HG02798 (cell line): ENCODE measurements around the gene NEURL1.
"Not testable (repeated sequence)": the region's sequence is repeated elsewhere in the genome, so short reads cannot be mapped to it uniquely, and the experiment has no call there.

Source experiments
- ATAC-seq: cut with Tn5 transposase; IDR thresholded peaks from one replicate; pipeline ENCODE4 v1.9.1; 2021; ENCODE audit warnings: mild to moderate bottlenecking; ENCODE audit not compliant: unreplicated experiment, poor library complexity

The NEURL1 gene

DNA sequence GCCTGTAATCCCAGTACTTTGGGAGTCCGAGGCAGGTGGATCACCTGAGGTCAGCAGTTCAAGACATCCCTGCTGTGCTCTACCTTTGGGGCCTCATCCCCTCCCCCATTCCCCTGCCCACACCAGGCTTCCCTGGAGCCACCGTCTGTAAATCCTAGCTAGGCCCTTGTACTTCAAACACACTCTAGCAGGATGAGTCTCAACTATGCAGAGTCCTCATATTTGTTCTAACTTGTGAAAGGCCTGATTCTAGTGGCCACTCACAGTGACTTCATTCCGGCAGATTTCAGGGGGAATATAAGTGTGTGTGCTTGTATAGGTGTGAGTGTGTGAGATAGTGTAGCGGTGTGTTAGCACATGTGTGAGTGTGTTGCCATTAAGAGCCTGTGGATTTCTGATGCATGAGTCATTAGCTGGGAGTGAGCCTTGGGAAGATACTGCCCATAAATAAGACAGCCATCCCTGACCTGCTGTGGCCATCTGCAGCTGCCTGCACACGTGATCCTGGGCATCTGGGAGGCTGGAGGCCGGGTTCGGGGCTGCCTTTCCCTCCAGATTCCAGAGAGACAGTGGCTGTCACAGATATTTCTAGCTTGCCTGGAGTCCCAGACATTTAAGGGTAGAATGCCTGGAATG, 1.7 kb upstream of the NEURL1 start:
- ATAC-seq = no peak

DNA sequence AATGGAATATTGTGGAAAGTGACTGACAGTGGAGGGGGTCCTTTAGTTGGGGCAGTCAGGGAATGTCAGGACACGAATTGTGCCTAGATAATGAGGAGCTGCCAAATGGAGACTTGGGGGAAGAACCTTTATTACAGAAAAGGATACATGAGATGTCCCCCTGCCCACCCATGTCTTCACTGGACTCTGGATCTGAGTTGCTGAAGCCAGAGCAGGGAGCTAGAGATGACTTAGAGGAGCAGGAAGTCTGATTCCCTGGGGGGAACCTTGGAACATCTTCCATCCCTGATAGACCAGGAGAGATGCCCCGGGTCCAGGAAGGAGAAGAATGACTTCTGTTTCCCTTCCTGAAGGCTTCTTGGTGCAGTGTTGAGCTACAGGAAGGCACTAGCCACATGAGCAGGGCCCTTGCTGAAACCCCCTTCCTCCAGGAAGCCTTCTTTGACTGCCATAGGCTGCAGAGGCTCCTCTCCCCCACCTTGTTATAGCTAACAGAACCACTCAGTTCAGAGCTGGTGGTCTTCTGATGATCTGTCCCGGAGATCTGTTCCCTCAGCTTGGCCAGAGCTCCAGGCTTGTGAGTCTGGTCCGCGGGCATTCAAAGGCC, 747 bp upstream of the NEURL1 start:
- ATAC-seq = no peak

DNA sequence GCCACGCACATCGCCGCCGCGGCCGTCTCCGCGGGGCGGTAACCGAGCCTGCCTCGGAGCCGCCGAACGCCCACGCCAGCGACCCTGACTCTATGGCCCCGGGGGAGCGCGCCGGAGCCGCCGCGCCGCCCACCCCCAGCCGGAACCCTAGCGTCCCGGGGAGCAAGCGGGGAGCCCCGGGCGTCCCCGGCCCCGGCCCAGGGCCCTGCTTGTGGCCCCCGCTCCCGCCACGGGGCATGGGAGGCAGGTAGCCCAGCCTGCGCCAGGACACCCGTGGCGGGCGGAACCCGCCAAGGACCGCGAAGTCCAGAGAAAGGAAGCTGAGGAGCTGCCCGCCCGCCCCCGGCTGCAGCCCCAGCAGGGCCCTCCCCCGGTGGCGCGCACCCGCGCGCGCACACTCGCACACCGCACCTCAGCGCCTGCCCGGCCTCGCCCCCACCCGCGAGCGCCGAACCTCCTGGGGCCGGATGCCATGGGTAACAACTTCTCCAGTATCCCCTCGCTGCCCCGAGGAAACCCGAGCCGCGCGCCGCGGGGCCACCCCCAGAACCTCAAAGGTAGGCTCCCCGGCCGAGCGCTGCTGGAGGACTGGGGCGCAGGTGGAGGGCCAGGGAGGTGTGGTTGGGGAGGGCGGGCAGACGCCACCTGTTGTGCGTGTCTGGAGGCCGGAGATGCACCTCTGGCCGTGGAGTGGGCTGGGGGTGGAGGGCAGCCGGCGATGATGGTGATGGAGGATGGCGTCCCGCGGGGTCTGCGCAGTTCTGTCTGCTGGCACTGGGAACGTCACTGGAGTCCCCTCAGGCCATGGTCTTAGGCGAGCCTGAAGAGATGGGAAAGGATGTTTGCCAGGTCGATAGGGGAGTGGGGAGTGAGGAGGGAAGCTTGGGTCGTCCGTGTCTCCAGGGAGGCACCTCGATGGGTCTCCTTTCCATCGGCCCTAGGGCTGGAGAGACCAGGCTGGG, 692 bp downstream of the NEURL1 start:
- no peak for ATAC-seq

DNA sequence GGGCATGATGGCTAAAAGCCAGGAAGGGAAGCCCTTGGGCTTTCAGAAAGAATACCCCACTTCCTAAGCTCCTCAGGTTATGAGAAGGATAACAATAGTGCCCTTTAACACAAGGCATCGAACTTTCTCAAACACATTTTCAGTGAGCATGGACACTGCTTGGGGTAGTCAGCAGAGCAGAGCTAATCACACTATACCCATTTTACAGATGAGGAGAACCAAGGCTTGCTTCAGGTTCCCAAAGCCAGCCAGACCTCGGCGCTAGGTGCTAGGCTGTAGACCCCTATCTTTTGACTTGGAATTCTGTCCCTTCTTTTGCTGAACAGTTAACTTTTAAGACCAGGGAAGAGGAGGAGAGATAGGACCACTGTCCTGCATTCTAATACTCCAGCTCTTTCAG, 1.8 kb downstream of the NEURL1 start:
- ATAC-seq = no peak

DNA sequence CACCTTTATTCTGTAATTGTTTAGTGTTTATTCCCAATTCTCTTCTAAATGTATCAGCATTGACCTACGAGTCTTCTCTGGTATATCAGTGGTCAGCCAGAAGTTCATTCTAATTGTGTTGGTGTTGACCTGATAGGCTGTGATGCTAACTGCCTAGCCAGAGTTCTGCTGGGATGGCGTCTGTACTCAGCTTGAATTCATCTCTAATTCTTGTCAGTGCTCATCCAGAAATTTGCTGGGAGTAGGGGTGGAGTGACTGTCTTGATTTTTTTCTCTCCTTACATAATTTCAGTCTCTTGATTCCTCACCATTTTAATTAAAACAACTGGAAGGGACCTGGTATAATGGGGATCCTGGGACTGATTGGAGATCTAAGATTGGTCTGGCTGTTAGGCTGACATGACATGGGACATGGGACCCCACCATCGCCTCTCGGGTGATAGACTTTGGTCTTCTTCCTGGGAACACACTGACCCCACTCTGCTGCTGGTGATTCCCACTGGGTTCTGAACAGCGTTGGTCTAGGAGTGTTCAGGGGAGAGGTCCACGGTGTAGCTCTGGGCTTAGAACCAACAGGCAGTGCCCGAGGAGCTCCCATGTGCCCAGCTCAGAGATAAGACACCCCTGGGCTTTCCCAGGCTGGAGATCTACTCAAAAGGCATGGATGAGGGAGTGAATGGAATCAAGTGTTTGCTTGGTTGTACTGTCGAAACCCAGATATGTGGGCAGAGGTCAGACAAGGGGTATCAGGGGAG, 3.8 kb downstream of the NEURL1 start:
- no peak for ATAC-seq

DNA sequence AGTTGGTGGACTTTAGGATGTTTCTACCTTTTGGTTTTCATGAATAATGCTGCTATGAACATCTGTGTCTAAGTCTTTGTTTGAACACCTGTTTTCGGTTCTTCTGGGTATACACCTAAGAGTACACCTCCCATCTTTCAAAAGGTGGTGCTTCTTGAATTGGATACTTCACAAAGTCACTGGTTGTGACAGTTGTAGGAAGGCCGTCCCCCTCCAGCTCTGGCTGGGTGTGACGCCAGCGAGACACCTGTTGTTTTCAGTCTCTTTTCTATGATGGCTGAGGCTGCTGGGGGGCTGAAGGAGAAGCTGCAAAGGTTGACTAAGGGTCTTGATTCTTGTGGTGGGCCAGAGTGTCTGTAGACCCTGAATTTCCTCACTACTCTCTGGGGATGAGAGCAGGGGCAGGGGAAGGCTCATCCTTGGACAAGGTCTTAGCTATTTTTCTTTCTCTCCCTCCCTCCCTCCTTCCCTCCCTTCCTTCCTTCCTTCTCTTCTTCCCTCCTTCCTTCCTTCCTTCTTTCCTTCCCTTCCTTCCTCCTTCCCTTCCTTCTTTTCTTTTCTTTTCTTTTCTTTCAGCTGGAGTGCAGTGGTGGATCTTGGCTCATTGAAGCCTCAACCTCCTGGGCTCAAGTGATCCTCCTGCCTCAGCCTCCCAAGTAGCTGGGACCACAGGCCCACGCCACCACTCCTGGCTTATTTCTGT, 5.6 kb downstream of the NEURL1 start:
- no peak for ATAC-seq

DNA sequence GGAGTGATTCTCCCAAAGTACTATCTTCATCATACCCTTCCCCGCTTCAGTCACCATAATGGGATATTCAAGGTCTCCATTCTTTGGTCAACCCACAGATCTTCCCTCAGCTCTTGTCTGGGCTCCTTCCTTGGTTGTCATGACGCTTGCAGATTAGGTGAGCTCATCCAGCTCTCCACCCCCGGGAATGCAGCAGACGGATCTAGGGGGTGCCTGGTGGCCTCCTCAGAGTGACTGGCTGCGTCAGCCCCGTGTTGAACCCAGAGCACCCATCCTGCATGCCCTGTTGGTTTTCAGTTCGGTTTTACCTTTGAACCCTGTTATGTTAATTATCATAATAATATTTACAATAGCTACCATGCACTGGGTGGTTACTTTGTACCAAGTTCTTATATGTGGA, 6.4 kb downstream of the NEURL1 start:
- no peak for ATAC-seq

DNA sequence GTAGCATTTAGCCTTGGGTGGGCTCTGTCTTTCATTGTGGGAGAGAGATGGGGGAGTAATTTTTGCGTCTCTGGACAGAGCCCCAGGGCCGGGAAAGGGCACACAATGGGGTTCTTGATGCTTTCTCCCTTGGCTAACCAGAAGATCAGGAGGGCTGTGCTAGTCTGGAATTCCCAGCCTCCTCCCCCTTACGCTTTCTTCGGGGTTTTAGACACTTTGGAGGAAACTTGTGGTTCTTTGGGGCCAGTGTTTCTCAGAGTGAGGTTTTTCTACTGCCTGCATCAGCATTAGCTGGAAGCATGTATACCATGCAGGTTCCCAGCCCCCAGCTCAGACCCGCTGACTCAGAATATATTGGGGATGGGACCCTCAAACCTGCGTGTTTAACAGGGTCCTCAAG, 7.0 kb downstream of the NEURL1 start:
- ATAC-seq = no peak

DNA sequence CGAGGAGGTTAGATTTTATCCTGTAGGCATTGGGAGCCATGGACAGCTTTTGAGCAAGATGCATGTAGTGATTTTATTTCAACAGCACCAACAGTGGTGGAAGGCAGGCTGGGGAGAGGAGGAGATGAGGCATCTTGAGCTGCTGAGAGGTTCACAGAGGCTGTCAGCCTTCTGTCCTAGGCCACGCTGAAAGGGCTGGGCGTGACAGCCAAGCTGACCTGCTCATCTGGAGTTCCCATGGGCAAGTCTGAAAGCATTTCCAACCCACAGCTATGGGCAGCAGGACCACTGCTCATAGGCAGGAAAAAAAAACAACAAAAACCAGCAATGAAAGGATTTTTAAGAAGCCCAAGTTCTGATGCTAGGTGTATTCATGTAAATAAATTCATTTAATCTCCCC, 7.7 kb downstream of the NEURL1 start:
- no peak for ATAC-seq

DNA sequence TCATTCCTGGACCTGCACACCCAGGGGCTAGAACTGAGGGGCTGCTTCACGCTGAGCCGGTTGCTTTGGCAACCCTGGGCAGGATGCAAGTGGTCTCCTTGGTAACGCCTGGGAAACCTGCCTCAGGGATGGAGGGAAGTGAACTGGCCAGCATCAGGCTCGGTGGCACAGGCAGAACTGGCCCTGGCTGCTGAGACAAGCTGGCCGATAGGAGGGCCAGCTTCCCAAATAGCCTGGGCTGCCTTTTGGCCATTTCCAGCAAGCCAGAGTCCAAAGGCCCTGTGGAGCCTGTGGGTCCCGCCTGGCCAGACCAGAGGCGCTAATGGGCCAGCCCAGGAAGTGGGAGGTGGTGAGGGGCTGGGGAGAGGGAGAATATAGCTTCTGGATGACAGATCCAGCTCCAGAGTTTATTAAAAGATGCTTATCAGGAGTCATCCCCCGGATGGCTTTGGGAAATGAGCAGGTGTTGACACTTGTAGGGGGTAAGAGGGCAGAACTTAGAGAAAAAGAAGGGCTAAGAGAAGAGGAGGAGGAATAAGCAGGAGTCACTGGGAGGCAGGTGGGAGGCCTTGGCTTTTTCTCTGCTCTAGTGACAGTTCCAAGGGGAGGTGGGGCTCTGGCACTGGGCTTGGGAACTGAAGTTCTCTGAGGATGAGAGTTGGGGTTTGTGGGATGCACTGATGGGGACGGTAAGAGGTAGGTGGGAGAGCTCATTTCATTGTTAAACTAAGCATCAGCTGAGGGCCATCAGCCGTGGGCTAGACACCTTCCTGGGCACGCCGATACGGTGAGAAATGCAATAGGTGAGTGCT, 9.6 kb downstream of the NEURL1 start:
- no peak for ATAC-seq

DNA sequence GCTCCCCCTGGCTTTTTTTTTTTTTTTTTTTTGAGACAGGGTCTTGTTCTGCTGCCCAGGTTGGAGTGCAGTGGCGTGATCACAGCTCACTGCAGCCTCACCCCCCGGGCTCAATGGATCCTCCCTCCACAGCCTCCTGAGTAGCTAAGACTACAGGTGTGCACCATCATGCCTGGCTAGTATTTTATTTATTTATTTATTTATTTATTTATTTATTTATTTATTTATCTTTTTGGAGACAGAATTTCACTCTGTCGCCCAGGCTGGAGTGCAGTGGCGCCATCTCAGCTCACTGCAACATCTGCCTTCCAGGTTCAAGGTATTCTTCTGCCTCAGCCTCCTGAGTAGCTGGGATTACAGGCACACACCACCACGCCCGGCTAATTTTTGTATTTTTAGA, 10.3 kb downstream of the NEURL1 start:
- ATAC-seq = not testable (repeated sequence)

DNA sequence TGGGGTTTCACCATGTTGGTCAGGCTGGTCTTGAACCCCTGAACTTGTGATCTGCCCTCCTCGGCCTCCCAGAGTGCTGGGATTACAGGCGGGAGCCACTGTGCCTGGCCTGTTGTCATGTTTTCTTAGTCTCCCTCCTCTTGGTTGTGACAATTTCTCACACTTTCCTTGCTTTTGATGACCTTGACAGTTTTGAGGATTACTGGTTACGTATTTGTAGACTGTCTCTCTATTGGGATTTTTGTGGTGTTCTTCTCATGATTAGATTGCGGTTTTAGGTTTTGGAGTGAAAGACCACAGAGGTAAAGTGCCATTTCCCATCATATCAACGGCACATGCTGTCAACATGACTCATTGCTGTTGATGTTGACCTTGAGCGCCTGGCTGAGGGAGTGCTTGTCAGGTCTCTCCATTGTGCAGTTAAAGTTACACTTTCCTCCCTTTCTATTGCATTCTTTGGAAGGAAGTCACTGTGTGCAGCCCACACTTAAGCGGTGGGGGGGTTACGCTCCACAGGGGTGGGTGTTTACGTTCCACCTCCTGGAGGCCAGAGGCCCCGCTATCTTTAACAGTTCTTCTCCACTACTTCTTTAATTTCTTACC, 10.8 kb downstream of the NEURL1 start:
- ATAC-seq = peak; percentile 46

DNA sequence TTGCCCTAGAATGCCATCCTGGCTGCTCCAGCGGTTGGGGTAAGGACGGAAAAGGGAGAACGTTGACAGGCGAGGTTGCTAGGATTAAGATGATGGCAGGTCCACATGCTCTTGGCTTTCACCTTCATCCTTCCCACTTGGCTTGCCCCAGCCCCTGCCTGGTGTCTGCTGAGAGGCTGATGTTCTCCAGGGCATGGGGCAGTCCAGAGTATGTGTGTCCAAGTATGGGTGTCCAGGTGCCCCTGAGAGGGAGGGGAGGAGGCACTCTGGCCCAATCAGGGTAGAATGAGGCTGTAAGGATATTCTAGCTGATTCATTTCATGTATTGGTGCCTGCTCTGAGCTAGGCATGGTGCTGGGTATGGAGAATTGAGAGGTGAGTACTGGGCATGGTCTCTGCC, 12.6 kb downstream of the NEURL1 start:
- no peak for ATAC-seq

DNA sequence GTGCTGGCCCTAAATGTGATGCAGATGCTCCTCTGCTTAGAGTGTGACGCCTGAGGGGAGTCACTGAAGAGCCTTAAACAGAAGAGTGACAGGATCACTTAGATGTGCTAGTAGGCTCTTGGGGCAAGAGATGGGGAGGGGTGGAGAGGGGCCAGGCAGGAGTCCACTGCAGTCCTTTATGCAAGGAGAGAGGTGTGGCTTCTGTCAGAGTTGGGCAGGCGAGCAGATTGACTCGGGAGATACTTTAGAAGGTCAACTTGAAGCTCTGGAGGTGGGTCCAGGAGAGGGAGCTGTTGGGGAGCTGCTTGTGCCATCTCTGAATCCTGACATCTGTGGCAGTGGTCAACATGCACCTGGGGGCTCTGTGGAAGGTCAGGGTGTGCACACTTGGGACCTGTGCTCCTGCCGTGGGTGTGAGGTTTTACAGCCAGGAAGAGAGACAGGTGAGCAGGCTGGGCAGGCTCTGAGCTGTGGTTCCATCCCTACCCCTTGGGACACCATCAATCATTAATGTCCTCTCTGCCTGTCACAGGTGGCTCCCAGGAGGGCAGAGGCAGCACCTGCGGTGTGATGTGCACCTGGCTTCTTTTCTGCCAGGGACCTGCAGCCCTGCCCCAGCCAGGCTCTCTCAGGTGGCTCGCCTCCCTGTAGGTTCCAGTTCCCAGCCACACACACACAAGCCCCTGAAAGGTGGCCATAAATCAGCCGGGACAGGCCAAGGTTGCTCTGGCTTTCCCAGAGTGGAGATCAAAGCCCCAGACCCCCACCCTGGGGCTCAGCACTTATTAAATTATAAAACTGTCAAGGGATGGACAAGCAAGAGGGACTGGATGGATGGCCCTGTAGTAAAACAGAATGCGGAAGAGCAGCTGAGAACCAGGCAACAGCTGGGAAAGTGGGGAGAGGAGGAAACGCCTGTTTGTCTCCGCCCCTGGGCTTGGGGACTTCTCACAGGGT, 14.0 kb downstream of the NEURL1 start:
- ATAC-seq = no peak

DNA sequence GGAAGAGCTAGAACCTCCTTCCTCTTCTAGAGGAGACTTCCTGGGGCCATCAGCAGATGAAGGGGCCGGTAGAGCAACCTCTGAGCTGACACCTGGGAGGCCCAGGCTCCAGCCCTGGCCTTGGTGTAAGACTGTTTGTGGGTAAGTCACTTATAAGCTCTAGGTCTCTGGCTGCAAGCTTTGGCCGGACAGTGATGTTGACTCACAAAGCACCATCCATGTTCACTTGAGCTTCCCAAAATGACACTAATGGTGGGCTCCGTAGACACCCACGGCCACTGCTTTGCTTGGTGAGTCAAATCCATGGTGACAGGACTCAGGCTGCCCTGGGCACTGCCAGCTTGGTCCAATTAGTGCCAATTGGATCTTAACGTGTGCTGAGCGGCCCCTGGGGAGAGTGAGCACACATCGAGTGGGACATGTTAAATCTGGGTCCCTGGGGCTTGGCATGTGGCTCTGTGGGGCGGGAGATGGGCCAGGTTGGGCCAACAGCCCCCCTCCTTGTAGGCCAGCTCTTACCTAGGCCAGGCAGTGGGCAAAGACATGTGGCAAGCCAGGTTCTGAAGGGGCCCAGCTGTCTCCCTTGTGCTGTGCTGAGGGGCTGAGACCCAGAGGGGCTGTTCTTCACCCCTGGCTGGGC, 16.7 kb downstream of the NEURL1 start:
- no peak for ATAC-seq

DNA sequence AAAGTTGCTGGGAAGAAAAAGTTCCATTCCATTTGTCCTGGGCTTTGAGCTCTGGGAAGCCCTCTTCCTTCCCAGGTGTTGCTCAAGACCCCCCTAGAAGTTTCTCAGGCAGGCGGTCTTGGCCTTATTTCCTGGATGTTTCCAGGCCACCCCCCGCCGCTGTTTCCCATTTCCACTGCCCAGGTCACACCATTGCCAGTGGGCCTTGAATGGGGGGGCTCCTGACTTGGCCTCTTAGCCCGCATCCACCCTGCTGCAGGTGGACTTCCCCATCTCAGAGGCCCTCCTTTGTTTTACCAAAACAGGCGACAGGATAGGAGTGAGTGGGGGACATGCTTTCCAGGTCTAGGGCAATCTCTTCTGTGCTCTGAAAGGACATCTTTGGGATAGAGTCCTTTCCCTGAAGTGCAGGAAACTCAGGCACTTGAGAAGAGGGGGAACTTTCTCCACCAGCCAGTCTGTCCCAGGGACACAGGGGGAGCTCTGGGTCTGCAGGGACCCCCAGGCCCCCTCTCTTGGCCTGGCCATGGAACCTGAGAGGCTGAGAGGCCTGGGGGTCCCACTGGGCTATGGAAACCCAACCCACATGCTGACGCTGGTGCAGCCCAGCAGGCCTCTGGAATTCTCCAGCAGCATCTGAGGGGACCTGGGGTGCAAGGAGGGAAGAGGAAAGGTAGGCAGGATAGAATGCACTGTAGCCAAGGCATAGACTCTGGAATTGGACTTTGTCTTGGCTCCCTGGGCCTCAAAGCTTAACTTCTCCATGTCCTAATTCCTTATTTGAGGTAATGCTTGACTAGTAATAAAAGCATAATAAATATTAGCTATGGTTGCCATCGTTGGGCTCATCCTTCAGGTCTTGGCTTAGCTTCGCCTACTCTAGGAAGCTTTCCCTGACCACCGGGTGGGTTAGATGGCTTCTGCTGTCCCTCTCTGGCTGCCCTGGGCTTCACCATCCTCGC, 17.6 kb downstream of the NEURL1 start:
- no peak for ATAC-seq
